ENCODE measurements around the gene ANKRD34B. TPM values are rescaled to one million over a fixed set of nuclear protein-coding genes. Genes with fewer than 3 reads are reported as not detected.

The ANKRD34B gene
- total RNA-seq, 1 donor from 2014 or later, result not detected

GRCh38 chr5:80577707-80578106 lies 7.6 kb upstream of the ANKRD34B start:
- DNase-seq (no peak), ATAC-seq (ENCODE audit: poor library complexity) (no peak)
- intact Hi-C loops (cut with DNase I), result no loop called here

GRCh38 chr5:80576383-80576782 lies 6.3 kb upstream of the ANKRD34B start:
- DNase-seq, result no peak
- no peak for ATAC-seq (ENCODE audit: poor library complexity)
- intact Hi-C loops (cut with DNase I), result no loop called here

- DNase-seq (no peak), ATAC-seq (ENCODE audit: poor library complexity) (no peak)
- intact Hi-C loops (cut with DNase I), result no loop called here
These were observed 3.0 kb upstream of the ANKRD34B start for GRCh38 chr5:80573062-80573461.

GRCh38 chr5:80569086-80569960 lies 757 bp downstream of the ANKRD34B start:
- DNase-seq, result no peak
- no peak for ATAC-seq (ENCODE audit: poor library complexity)
- intact Hi-C loops (cut with DNase I), result no loop called here

GRCh38 chr5:80568251-80568650 lies 1.8 kb downstream of the ANKRD34B start:
- DNase-seq (no peak), ATAC-seq (ENCODE audit: poor library complexity) (no peak)
- intact Hi-C loops (cut with DNase I), result no loop called here

GRCh38 chr5:80566711-80567259 lies 3.3 kb downstream of the ANKRD34B start:
- ATAC-seq (ENCODE audit: poor library complexity) (no peak), DNase-seq (no peak)
- intact Hi-C loops (cut with DNase I), result no loop called here

- DNase-seq, result no peak
- intact Hi-C loops (cut with DNase I), result no loop called here
These were observed 4.8 kb downstream of the ANKRD34B start for GRCh38 chr5:80565330-80565729.

GRCh38 chr5:80559244-80559643 lies 10.8 kb downstream of the ANKRD34B start:
- no peak for DNase-seq
- intact Hi-C loops (cut with DNase I), result no loop called here
- no peak for ATAC-seq (ENCODE audit: poor library complexity)

More at GRCh38 chr5:80565330-80565729, 4.8 kb downstream of the ANKRD34B start:
- no peak for ATAC-seq (ENCODE audit: poor library complexity)

- intact Hi-C loops (cut with DNase I), result no loop called here
- ATAC-seq (ENCODE audit: poor library complexity), result no peak
- DNase-seq, result no peak
These were observed 15.0 kb downstream of the ANKRD34B start for GRCh38 chr5:80555099-80555498.

GRCh38 chr5:80554646-80555045 lies 15.4 kb downstream of the ANKRD34B start:
- intact Hi-C loops (cut with DNase I), result no loop called here
- no peak for ATAC-seq (ENCODE audit: poor library complexity)
- DNase-seq, result no peak

GRCh38 chr5:80541392-80541791 lies 28.7 kb downstream of the ANKRD34B start:
- ATAC-seq (ENCODE audit: poor library complexity), result no peak

GRCh38 chr5:80540691-80541090 lies 29.4 kb downstream of the ANKRD34B start:
- intact Hi-C loops (cut with DNase I), result no loop called here
- DNase-seq (no peak), ATAC-seq (ENCODE audit: poor library complexity) (no peak)

More at GRCh38 chr5:80541392-80541791, 28.7 kb downstream of the ANKRD34B start:
- intact Hi-C loops (cut with DNase I), result no loop called here
- no peak for DNase-seq

GRCh38 chr5:80516826-80517225 lies 53.3 kb downstream of the ANKRD34B start:
- ATAC-seq (ENCODE audit: poor library complexity), result no peak
- intact Hi-C loops (cut with DNase I), result no loop called here
- no peak for DNase-seq

- DNase-seq, result no peak
- no peak for ATAC-seq (ENCODE audit: poor library complexity)
- intact Hi-C loops (cut with DNase I), result no loop called here
These were observed 60.7 kb downstream of the ANKRD34B start for GRCh38 chr5:80509362-80509761.

GRCh38 chr5:80508844-80509243 lies 61.2 kb downstream of the ANKRD34B start:
- no peak for ATAC-seq (ENCODE audit: poor library complexity)
- DNase-seq, result no peak
- intact Hi-C loops (cut with DNase I), result no loop called here

- intact Hi-C loops (cut with DNase I), result no loop called here
- ATAC-seq (ENCODE audit: poor library complexity), result no peak
- no peak for DNase-seq
These were observed 62.4 kb downstream of the ANKRD34B start for GRCh38 chr5:80507663-80508062.

Other genes with a start within 250 kb of the ANKRD34B start
- gene ZFYVE16, start 162.2 kb downstream of the ANKRD34B start, total RNA-seq, result 29.6 TPM
- 1.5 TPM for gene FAM151B, start 82.2 kb downstream of the ANKRD34B start, total RNA-seq
- gene MSH3, start 84.4 kb upstream of the ANKRD34B start, total RNA-seq, result 10.5 TPM
- 10.7 TPM for gene DHFR, start 84.7 kb upstream of the ANKRD34B start, total RNA-seq